Measurements from ENCODE around the gene LPCAT1.
A peak's percentile ranks its signal among the peaks of the same experiment; 100 is the strongest.
"Not testable (repeated sequence)": the region's sequence is repeated elsewhere in the genome, so short reads cannot be mapped to it uniquely, and the experiment has no call there.

The LPCAT1 gene

GRCh38 chr5:1523793-1524480 lies at the start of gene LPCAT1:
TSS of gene LPCAT1 (minus strand) at chr5:1523960. CDS start at chr5:1523844, 116 bp downstream.
- peak; percentile 58 for DNase-seq

- not testable (repeated sequence) for DNase-seq
These were observed 48.1 kb upstream of the LPCAT1 start for GRCh38 chr5:1571875-1572274.

- no peak for DNase-seq
These were observed 47.2 kb upstream of the LPCAT1 start for GRCh38 chr5:1570975-1571374.

- DNase-seq: no peak
These were observed 44.6 kb upstream of the LPCAT1 start for GRCh38 chr5:1568201-1568979.

- not testable (repeated sequence) for DNase-seq
These were observed 43.9 kb upstream of the LPCAT1 start for GRCh38 chr5:1567527-1568200.

GRCh38 chr5:1565737-1566734 lies 42.3 kb upstream of the LPCAT1 start:
- no peak for DNase-seq

GRCh38 chr5:1564824-1565736 lies 41.3 kb upstream of the LPCAT1 start:
- no peak for DNase-seq

GRCh38 chr5:1564182-1564748 lies 40.5 kb upstream of the LPCAT1 start:
- no peak for DNase-seq

GRCh38 chr5:1563617-1564181 lies 39.9 kb upstream of the LPCAT1 start:
- DNase-seq: no peak

- DNase-seq: no peak
These were observed 39.3 kb upstream of the LPCAT1 start for GRCh38 chr5:1563051-1563461.

- DNase-seq: no peak
These were observed 38.8 kb upstream of the LPCAT1 start for GRCh38 chr5:1562599-1562998.

- DNase-seq: no peak
These were observed 37.7 kb upstream of the LPCAT1 start for GRCh38 chr5:1561402-1561929.

GRCh38 chr5:1560499-1560898 lies 36.7 kb upstream of the LPCAT1 start:
- not testable (repeated sequence) for DNase-seq

GRCh38 chr5:1558944-1559343 lies 35.2 kb upstream of the LPCAT1 start:
- DNase-seq: no peak

GRCh38 chr5:1557114-1557873 lies 33.5 kb upstream of the LPCAT1 start:
- DNase-seq: no peak

- DNase-seq: no peak
These were observed 32.3 kb upstream of the LPCAT1 start for GRCh38 chr5:1555808-1556731.

- DNase-seq: no peak
These were observed 31.4 kb upstream of the LPCAT1 start for GRCh38 chr5:1555011-1555807.
